Activated naive CD4-positive, alpha-beta T cell (primary cell): ENCODE results near the gene RNF113A.
"Not testable (repeated sequence)": the region's sequence is repeated elsewhere in the genome, so short reads cannot be mapped to it uniquely, and the experiment has no call there.

ENCODE experiments used
- DNase-seq, 4 experiments: peaks; one replicate each; lab custom pipeline; 2025; lab: John Stamatoyannopoulos, UW

RNF113A gene

GRCh38 chrX:119871599-119872395 lies at the start of gene RNF113A, which contains the start of gene NDUFA1:
RNF113A (minus strand) TSS chrX:119871733; CDS start chrX:119871613, 120 bp downstream.
NDUFA1 (plus strand) TSS chrX:119871832; CDS start chrX:119871912, 80 bp downstream.
- DNase-seq, result peak; percentile 42 to 78 (median 61)

GRCh38 chrX:119919835-119920585 lies 48.5 kb upstream of the RNF113A start:
- DNase-seq, result no peak

- no peak for DNase-seq
Measured at GRCh38 chrX:119917877-119918276, 46.3 kb upstream of the RNF113A start.

GRCh38 chrX:119916310-119916709 lies 44.8 kb upstream of the RNF113A start:
- DNase-seq, result no peak

GRCh38 chrX:119900976-119901375 lies 29.4 kb upstream of the RNF113A start:
- no peak for DNase-seq

GRCh38 chrX:119899125-119899524 lies 27.6 kb upstream of the RNF113A start:
- DNase-seq, result no peak

GRCh38 chrX:119895843-119896326 lies 24.4 kb upstream of the RNF113A start, which contains the start of gene AKAP14:
AKAP14 (plus strand) TSS chrX:119895893; CDS start chrX:119903224, 7,331 bp downstream.
- no peak for DNase-seq

- not testable (repeated sequence) for DNase-seq
Measured at GRCh38 chrX:119891961-119892692, 20.6 kb upstream of the RNF113A start.

GRCh38 chrX:119890626-119891025 lies 19.1 kb upstream of the RNF113A start:
- DNase-seq, result not testable (repeated sequence)

GRCh38 chrX:119887721-119888425 lies 16.3 kb upstream of the RNF113A start:
- DNase-seq, result peak; percentile 0 to 22 (median 4)

- DNase-seq, result no peak
Measured at GRCh38 chrX:119885554-119886428, 14.3 kb upstream of the RNF113A start.

GRCh38 chrX:119880552-119881437 lies 9.3 kb upstream of the RNF113A start:
- no peak for DNase-seq

GRCh38 chrX:119880076-119880475 lies 8.5 kb upstream of the RNF113A start:
- no peak for DNase-seq

GRCh38 chrX:119878740-119879139 lies 7.2 kb upstream of the RNF113A start:
- DNase-seq, result no peak

GRCh38 chrX:119871245-119871598 lies 311 bp downstream of the RNF113A start:
- DNase-seq, result no peak

GRCh38 chrX:119870626-119871131 lies 854 bp downstream of the RNF113A start:
- peak in 3 of 4 experiments; percentile 5 to 20 (median 12) for DNase-seq

- DNase-seq, result no peak
Measured at GRCh38 chrX:119853444-119853843, 18.1 kb downstream of the RNF113A start.

- DNase-seq, result peak; percentile 73 to 87 (median 78)
Measured at GRCh38 chrX:119852382-119853353, 18.9 kb downstream of the RNF113A start, which contains the start of gene UPF3B. UPF3B (minus strand) TSS chrX:119852963; CDS start chrX:119852928, 35 bp downstream.
